Measurements from ENCODE around the gene RAPGEF5.
A peak's percentile ranks its signal among the peaks of the same experiment; 100 is the strongest.

The RAPGEF5 gene

DNA sequence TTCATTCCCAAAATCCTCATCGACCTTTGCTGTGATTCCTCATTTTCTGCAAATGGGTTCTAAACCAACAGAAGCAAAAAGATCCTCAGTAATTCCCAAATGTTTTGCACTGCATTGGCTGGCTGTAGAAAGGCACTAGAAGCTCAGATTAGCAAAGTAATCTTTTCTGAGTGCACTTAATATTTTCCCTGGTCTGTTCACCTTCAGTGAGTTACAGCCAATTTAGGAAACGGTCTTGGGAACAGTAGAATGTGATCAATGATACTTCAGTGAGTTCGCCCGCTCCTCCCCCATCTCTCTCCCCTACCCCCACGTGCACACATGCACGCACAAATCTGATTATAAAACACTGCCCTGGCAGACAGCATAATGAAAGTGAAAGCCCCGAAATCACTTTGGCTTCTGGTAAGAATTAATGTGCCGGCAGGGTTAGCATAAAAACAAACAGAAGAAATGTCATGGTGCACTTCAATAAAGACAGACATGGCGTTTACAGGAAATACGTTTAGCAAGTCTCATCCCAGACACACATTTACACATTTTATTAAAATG, 209.9 kb downstream of the RAPGEF5 start:
- H3K4me3 ChIP-seq (ENCODE audit: low read depth, low read length), result peak overlapping the region; percentile 16; the same call in 1 of the 2 replicates
- peak overlapping the region; percentile 24 for H3K27ac ChIP-seq
- TF ChIP-seq, protein P1, sequence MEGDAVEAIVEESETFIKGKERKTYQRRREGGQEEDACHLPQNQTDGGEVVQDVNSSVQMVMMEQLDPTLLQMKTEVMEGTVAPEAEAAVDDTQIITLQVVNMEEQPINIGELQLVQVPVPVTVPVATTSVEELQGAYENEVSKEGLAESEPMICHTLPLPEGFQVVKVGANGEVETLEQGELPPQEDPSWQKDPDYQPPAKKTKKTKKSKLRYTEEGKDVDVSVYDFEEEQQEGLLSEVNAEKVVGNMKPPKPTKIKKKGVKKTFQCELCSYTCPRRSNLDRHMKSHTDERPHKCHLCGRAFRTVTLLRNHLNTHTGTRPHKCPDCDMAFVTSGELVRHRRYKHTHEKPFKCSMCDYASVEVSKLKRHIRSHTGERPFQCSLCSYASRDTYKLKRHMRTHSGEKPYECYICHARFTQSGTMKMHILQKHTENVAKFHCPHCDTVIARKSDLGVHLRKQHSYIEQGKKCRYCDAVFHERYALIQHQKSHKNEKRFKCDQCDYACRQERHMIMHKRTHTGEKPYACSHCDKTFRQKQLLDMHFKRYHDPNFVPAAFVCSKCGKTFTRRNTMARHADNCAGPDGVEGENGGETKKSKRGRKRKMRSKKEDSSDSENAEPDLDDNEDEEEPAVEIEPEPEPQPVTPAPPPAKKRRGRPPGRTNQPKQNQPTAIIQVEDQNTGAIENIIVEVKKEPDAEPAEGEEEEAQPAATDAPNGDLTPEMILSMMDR (IDR thresholded peaks at IDR 0.05; ENCODE audit: low read depth, low read length), result no peak
- peaks cover 38% of the 10 kb centered on the region for H3K36me3 ChIP-seq
- no peaks in the 10 kb centered on the region for H3K9me3 ChIP-seq (ENCODE audit: severe bottlenecking)
- no peaks in the 10 kb centered on the region for H3K27me3 ChIP-seq (ENCODE audit: insufficient read depth, low read depth, severe bottlenecking)
- peak; percentile 79 for DNase-seq

DNA sequence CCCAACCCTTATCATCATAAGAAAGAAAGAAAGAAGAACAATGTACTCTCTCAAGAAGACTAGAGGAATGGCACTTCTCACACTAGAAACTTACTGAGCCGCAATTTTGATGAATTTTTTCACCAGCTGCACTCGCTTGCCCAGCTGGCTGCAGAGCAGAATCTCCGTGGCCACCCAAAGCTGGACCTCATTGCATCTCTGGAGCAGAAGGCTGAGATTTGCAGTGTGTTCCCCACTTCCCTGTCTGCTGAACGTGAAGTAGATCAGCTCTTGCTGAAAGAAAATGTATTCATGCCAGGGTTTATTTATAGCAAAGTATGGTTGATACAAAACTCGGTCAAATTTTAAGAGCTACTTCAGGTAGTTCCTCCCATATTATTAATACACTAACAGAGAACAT, 212.0 kb downstream of the RAPGEF5 start:
- Histone ChIP-seq H3K27me3 (ENCODE audit: insufficient read depth, low read depth, severe bottlenecking) (no peaks in the 10 kb centered on the region), H3K9me3 (ENCODE audit: severe bottlenecking) (no peaks in the 10 kb centered on the region), H3K4me3 (ENCODE audit: low read depth, low read length) (no peak overlapping the region), H3K36me3 (peaks cover 54% of the 10 kb centered on the region), H3K27ac (no peak overlapping the region)
- TF ChIP-seq, protein P1 (IDR thresholded peaks at IDR 0.05; ENCODE audit: low read depth, low read length), result no peak
- DNase-seq, result no peak

DNA sequence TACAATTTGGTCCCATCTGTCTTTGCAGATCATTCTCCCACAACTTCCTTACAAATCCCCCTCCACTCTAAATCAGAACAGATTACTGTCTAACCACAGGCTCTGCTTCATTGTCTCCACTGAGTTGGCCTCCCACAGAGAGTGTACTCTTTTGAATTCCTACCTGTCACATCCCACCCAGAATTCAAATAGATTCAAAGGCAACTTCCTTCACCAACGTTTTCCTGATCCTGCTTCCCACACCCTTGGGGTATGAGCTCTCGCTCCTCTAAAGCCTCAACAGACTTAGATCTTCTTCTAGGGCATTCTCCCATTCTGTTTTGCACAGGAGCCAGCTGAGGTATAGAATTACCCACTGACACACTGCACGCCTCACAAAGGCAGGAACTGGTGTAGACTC, 213.5 kb downstream of the RAPGEF5 start:
- TF ChIP-seq, protein P1 (IDR thresholded peaks at IDR 0.05; ENCODE audit: low read depth, low read length), result no peak
- no peaks in the 10 kb centered on the region for H3K27me3 ChIP-seq (ENCODE audit: insufficient read depth, low read depth, severe bottlenecking)
- H3K9me3 ChIP-seq (ENCODE audit: severe bottlenecking), result no peaks in the 10 kb centered on the region
- 0 out of 2 replicates have a peak overlapping the region, but pooled peaks have one; percentile 2 for H3K27ac ChIP-seq
- no peak overlapping the region for H3K4me3 ChIP-seq (ENCODE audit: low read depth, low read length)
- DNase-seq, result no peak
- H3K36me3 ChIP-seq, result peaks cover 65% of the 10 kb centered on the region

DNA sequence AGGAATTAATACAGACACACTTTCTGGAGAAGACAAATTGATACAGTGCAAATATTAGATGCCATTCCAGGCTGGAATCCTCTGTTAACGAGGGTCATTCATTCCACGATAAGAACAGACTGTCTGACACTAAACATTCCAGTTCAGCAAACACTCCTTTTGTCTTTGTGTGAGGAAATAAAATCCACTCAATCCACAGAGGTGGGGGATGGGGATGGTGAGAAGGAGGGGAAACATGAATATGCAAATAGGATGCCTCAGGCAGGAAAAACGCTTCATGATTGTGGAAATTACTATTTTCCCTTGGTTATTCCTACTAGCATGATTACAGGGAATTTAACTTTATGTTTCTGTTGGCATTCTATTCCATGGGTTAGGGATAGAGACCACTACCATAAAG, 214.4 kb downstream of the RAPGEF5 start:
- TF ChIP-seq, protein P1 (IDR thresholded peaks at IDR 0.05; ENCODE audit: low read depth, low read length), result no peak
- DNase-seq, result no peak
- H3K27me3 ChIP-seq (ENCODE audit: insufficient read depth, low read depth, severe bottlenecking), result no peaks in the 10 kb centered on the region
- H3K4me3 ChIP-seq (ENCODE audit: low read depth, low read length), result no peak overlapping the region
- H3K27ac ChIP-seq, result no peak overlapping the region
- H3K9me3 ChIP-seq (ENCODE audit: severe bottlenecking), result no peaks in the 10 kb centered on the region
- H3K36me3 ChIP-seq, result peaks cover 61% of the 10 kb centered on the region

DNA sequence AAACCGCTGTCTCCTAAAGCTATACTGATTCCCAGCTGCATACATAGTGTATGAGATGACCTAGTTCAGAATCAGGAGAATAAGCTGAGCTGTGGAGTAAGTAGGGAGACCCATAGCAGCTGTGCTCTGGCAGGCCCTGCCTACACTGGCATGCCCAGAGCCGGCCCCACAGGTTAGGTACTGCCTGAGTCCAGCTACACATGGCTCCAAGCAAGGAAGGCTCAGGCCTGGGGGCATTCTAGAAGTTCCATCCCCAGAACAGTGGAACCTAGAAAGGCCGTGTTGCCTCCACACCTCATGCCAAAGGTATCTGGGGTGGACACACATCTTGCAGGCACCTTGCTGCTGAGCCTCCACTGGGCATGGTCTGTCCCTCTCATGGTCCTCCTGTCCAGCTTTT, 215.6 kb downstream of the RAPGEF5 start:
- no peak overlapping the region for H3K4me3 ChIP-seq (ENCODE audit: low read depth, low read length)
- TF ChIP-seq, protein P1 (IDR thresholded peaks at IDR 0.05; ENCODE audit: low read depth, low read length), result no peak
- peaks cover 66% of the 10 kb centered on the region for H3K36me3 ChIP-seq
- no peaks in the 10 kb centered on the region for H3K27me3 ChIP-seq (ENCODE audit: insufficient read depth, low read depth, severe bottlenecking)
- DNase-seq, result no peak
- H3K9me3 ChIP-seq (ENCODE audit: severe bottlenecking), result no peaks in the 10 kb centered on the region
- no peak overlapping the region for H3K27ac ChIP-seq

DNA sequence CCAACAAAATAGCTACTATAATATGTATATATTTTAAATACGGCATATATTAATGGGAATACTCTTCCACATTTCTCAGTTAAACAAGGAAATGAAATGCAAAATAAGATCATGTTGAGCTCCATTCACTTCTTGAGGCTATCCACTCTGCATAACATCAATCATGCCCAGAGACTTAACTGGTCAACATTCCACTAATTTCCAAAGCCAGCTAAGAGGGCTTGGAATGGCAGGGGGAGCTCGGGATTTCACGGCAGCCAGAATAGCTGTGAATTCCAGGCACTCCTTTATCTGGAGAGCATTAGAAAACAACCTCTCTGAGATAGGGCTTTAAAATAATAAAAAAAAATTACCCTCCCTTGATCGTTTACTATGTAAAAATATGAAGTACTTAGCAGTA, 216.4 kb downstream of the RAPGEF5 start:
- H3K36me3 ChIP-seq, result peaks cover 69% of the 10 kb centered on the region
- no peak for DNase-seq
- TF ChIP-seq, protein P1 (IDR thresholded peaks at IDR 0.05; ENCODE audit: low read depth, low read length), result no peak
- H3K9me3 ChIP-seq (ENCODE audit: severe bottlenecking), result no peaks in the 10 kb centered on the region
- no peak overlapping the region for H3K27ac ChIP-seq
- H3K27me3 ChIP-seq (ENCODE audit: insufficient read depth, low read depth, severe bottlenecking), result no peaks in the 10 kb centered on the region
- H3K4me3 ChIP-seq (ENCODE audit: low read depth, low read length), result no peak overlapping the region

All from WERI-Rb-1 (cell line).